Measurements from ENCODE around the gene MLANA.

MLANA gene

GRCh38 chr9:5910413-5911057, 19.8 kb downstream of the MLANA start:
- Histone ChIP-seq H2BK120ac (ENCODE audit: insufficient read depth, low read length, poor library complexity) (no peak overlapping the region), H3K9me3 (ENCODE audit: insufficient read depth, low read depth, low read length) (no peaks in the 10 kb centered on the region), H3K14ac (ENCODE audit: low read length) (no peak overlapping the region), H3K18ac (ENCODE audit: low read length) (no peak overlapping the region), H3K27me3 (ENCODE audit: insufficient read depth, low read length) (no peaks in the 10 kb centered on the region), H2AK5ac (ENCODE audit: low read length) (no peak overlapping the region), H3K79me1 (ENCODE audit: low read length) (no peaks in the 10 kb centered on the region), H3K4me1 (ENCODE audit: control insufficient read depth in 1 of 2, insufficient read depth in 2 of 2, low read length in 2 of 2) (no peaks in the 10 kb centered on the region), H3K27ac (ENCODE audit: low read depth, low read length) (no peak overlapping the region), H3K23ac (ENCODE audit: low read length) (no peak overlapping the region), H4K8ac (ENCODE audit: low read depth, low read length) (no peak overlapping the region), H3K36me3 (ENCODE audit: control insufficient read depth in 1 of 2, insufficient read depth in 2 of 2, low read length in 2 of 2) (no peaks in the 10 kb centered on the region), H3K79me2 (ENCODE audit: control insufficient read depth, insufficient read depth, low read length, poor library complexity) (no peaks in the 10 kb centered on the region), H2BK12ac (ENCODE audit: low read length) (no peak overlapping the region), H3K4ac (ENCODE audit: low read depth, low read length) (peak overlapping the region; percentile 10), H3K9ac (ENCODE audit: low read length) (no peak overlapping the region), H3K4me3 (ENCODE audit: low read depth, low read length) (no peak overlapping the region), H2BK5ac (ENCODE audit: low read depth, low read length, poor library complexity) (no peak overlapping the region), H4K12ac (ENCODE audit: low read depth, low read length) (no peak overlapping the region), H4K91ac (ENCODE audit: low read depth, low read length) (no peak overlapping the region), H3K4me2 (ENCODE audit: low read length) (no peak overlapping the region), H2AFZ (ENCODE audit: insufficient read depth, low read length, poor library complexity) (no peak overlapping the region)
- no peak for DNase-seq
- WGBS (ENCODE audit: extremely low coverage, insufficient coverage, insufficient read length): no CpG with 5 or more reads among the region's 1 CpG

- Histone ChIP-seq H3K9me3 (ENCODE audit: insufficient read depth, low read depth, low read length) (no peaks in the 10 kb centered on the region), H2BK5ac (ENCODE audit: low read depth, low read length, poor library complexity) (no peak overlapping the region), H4K8ac (ENCODE audit: low read depth, low read length) (no peak overlapping the region), H2AFZ (ENCODE audit: insufficient read depth, low read length, poor library complexity) (no peak overlapping the region), H3K4ac (ENCODE audit: low read depth, low read length) (no peak overlapping the region), H3K79me1 (ENCODE audit: low read length) (no peaks in the 10 kb centered on the region), H3K36me3 (ENCODE audit: control insufficient read depth in 1 of 2, insufficient read depth in 2 of 2, low read length in 2 of 2) (peaks cover 0 to 2% of the 10 kb centered on the region in 2 experiments), H4K12ac (ENCODE audit: low read depth, low read length) (no peak overlapping the region), H4K91ac (ENCODE audit: low read depth, low read length) (no peak overlapping the region), H3K27me3 (ENCODE audit: insufficient read depth, low read length) (no peaks in the 10 kb centered on the region), H3K4me3 (ENCODE audit: low read depth, low read length) (no peak overlapping the region), H3K14ac (ENCODE audit: low read length) (no peak overlapping the region), H3K27ac (ENCODE audit: low read depth, low read length) (no peak overlapping the region), H3K4me2 (ENCODE audit: low read length) (no peak overlapping the region), H2BK120ac (ENCODE audit: insufficient read depth, low read length, poor library complexity) (no peak overlapping the region), H3K18ac (ENCODE audit: low read length) (no peak overlapping the region), H3K23ac (ENCODE audit: low read length) (no peak overlapping the region), H3K4me1 (ENCODE audit: control insufficient read depth in 1 of 2, insufficient read depth in 2 of 2, low read length in 2 of 2) (no peaks in the 10 kb centered on the region), H3K9ac (ENCODE audit: low read length) (no peak overlapping the region), H2BK12ac (ENCODE audit: low read length) (no peak overlapping the region), H2AK5ac (ENCODE audit: low read length) (no peak overlapping the region), H3K79me2 (ENCODE audit: control insufficient read depth, insufficient read depth, low read length, poor library complexity) (no peaks in the 10 kb centered on the region)
- no CpG with 5 or more reads among the region's 4 CpGs for WGBS (ENCODE audit: extremely low coverage, insufficient coverage, insufficient read length)
- no peak for DNase-seq
These were observed 24.7 kb downstream of the MLANA start for GRCh38 chr9:5915438-5915837.

GRCh38 chr9:5917273-5917672, 26.6 kb downstream of the MLANA start:
- DNase-seq: no peak
- Histone ChIP-seq H2BK5ac (ENCODE audit: low read depth, low read length, poor library complexity) (no peak overlapping the region), H3K23ac (ENCODE audit: low read length) (no peak overlapping the region), H3K18ac (ENCODE audit: low read length) (no peak overlapping the region), H3K4ac (ENCODE audit: low read depth, low read length) (no peak overlapping the region), H2AK5ac (ENCODE audit: low read length) (no peak overlapping the region), H3K4me3 (ENCODE audit: low read depth, low read length) (no peak overlapping the region), H4K91ac (ENCODE audit: low read depth, low read length) (no peak overlapping the region), H3K9ac (ENCODE audit: low read length) (no peak overlapping the region), H3K79me1 (ENCODE audit: low read length) (no peaks in the 10 kb centered on the region), H3K14ac (ENCODE audit: low read length) (no peak overlapping the region), H3K36me3 (ENCODE audit: control insufficient read depth in 1 of 2, insufficient read depth in 2 of 2, low read length in 2 of 2) (peaks cover 2 to 8% of the 10 kb centered on the region in 2 experiments), H4K12ac (ENCODE audit: low read depth, low read length) (no peak overlapping the region), H3K4me1 (ENCODE audit: control insufficient read depth in 1 of 2, insufficient read depth in 2 of 2, low read length in 2 of 2) (no peaks in the 10 kb centered on the region), H3K4me2 (ENCODE audit: low read length) (no peak overlapping the region), H2BK12ac (ENCODE audit: low read length) (no peak overlapping the region), H3K9me3 (ENCODE audit: insufficient read depth, low read depth, low read length) (no peaks in the 10 kb centered on the region), H4K8ac (ENCODE audit: low read depth, low read length) (no peak overlapping the region), H3K27me3 (ENCODE audit: insufficient read depth, low read length) (no peaks in the 10 kb centered on the region), H2BK120ac (ENCODE audit: insufficient read depth, low read length, poor library complexity) (no peak overlapping the region), H3K27ac (ENCODE audit: low read depth, low read length) (no peak overlapping the region), H2AFZ (ENCODE audit: insufficient read depth, low read length, poor library complexity) (no peak overlapping the region), H3K79me2 (ENCODE audit: control insufficient read depth, insufficient read depth, low read length, poor library complexity) (no peaks in the 10 kb centered on the region)
- no CpG with 5 or more reads among the region's 4 CpGs for WGBS (ENCODE audit: extremely low coverage, insufficient coverage, insufficient read length)

DNA sequence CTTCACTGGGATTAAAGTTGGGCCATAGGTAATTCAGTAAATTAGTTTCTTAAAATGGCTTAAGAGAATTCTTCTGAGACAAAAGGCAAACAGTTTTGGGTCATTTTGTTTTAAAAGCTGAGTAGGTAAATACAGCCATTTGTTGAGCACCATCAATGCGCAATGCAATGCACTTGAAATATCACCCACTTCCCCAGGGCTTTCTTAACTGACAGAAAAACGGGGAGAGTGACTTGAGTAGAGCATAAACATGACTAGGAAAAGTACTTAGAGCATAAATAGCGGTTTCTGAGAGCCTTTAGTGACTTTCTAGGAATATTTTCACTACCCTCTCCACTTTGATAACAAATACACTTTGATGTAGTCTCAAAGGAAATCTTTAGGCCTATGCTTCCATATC, 27.2 kb downstream of the MLANA start:
- Histone ChIP-seq H3K23ac (ENCODE audit: low read length) (no peak overlapping the region), H3K9ac (ENCODE audit: low read length) (no peak overlapping the region), H3K4me3 (ENCODE audit: low read depth, low read length) (no peak overlapping the region), H3K14ac (ENCODE audit: low read length) (no peak overlapping the region), H3K4ac (ENCODE audit: low read depth, low read length) (no peak overlapping the region), H2BK12ac (ENCODE audit: low read length) (no peak overlapping the region), H3K27me3 (ENCODE audit: insufficient read depth, low read length) (no peaks in the 10 kb centered on the region), H3K27ac (ENCODE audit: low read depth, low read length) (no peak overlapping the region), H2AK5ac (ENCODE audit: low read length) (no peak overlapping the region), H4K91ac (ENCODE audit: low read depth, low read length) (no peak overlapping the region), H3K79me2 (ENCODE audit: control insufficient read depth, insufficient read depth, low read length, poor library complexity) (no peaks in the 10 kb centered on the region), H2AFZ (ENCODE audit: insufficient read depth, low read length, poor library complexity) (no peak overlapping the region), H4K12ac (ENCODE audit: low read depth, low read length) (no peak overlapping the region), H4K8ac (ENCODE audit: low read depth, low read length) (no peak overlapping the region), H3K18ac (ENCODE audit: low read length) (no peak overlapping the region), H2BK120ac (ENCODE audit: insufficient read depth, low read length, poor library complexity) (no peak overlapping the region), H3K9me3 (ENCODE audit: insufficient read depth, low read depth, low read length) (no peaks in the 10 kb centered on the region), H2BK5ac (ENCODE audit: low read depth, low read length, poor library complexity) (no peak overlapping the region), H3K4me1 (ENCODE audit: control insufficient read depth in 1 of 2, insufficient read depth in 2 of 2, low read length in 2 of 2) (no peaks in the 10 kb centered on the region), H3K79me1 (ENCODE audit: low read length) (no peaks in the 10 kb centered on the region), H3K36me3 (ENCODE audit: control insufficient read depth in 1 of 2, insufficient read depth in 2 of 2, low read length in 2 of 2) (peaks cover 2 to 11% of the 10 kb centered on the region in 2 experiments), H3K4me2 (ENCODE audit: low read length) (no peak overlapping the region)
- WGBS (ENCODE audit: extremely low coverage, insufficient coverage, insufficient read length): no CpG with 5 or more reads among the region's 3 CpGs
- DNase-seq: no peak

Measured in trophoblast cell (in vitro differentiated cells and primary cell).